ENCODE measurements around the gene ISG15. TPM values are rescaled to one million over a fixed set of nuclear protein-coding genes. Genes with fewer than 3 reads are reported as not detected.

The ISG15 gene
- total and polyA plus RNA-seq, 7 donors: 2.9 to 22.1 (median 12.4) TPM

GRCh38 chr1:1001057-1001783 is 12.1 kb upstream of the ISG15 start:
- H3K36me3 ChIP-seq (ENCODE audit: insufficient read depth in 1 of 2, low read depth in 1 of 2): no peaks in the 10 kb centered on the region
- peak; percentile 20 to 53 for DNase-seq
- H3K27ac ChIP-seq: peak overlapping the region; percentile 92
- H3K4me1 ChIP-seq: peaks cover 11% of the 10 kb centered on the region
- no peaks in the 10 kb centered on the region for H3K9me3 ChIP-seq
- H3K4me3 ChIP-seq: peak overlapping the region; percentile 81
- peaks cover 0 to 10% (median 0%) of the 10 kb centered on the region in 3 donors for H3K27me3 ChIP-seq (ENCODE audit: insufficient read depth in 3 of 3, low read length in 2 of 3)
- intact Hi-C loops (cut with DNase I): no loop called here
- TF ChIP-seq CTCF (IDR thresholded peaks at IDR 0.05): no peak
- ATAC-seq: peak in 1 of 4 donors; percentile 0
- 1 to 2% (median 1%) methylated on average over 48 to 58 of the region's 58 CpGs for WGBS, 3 donors

DNA sequence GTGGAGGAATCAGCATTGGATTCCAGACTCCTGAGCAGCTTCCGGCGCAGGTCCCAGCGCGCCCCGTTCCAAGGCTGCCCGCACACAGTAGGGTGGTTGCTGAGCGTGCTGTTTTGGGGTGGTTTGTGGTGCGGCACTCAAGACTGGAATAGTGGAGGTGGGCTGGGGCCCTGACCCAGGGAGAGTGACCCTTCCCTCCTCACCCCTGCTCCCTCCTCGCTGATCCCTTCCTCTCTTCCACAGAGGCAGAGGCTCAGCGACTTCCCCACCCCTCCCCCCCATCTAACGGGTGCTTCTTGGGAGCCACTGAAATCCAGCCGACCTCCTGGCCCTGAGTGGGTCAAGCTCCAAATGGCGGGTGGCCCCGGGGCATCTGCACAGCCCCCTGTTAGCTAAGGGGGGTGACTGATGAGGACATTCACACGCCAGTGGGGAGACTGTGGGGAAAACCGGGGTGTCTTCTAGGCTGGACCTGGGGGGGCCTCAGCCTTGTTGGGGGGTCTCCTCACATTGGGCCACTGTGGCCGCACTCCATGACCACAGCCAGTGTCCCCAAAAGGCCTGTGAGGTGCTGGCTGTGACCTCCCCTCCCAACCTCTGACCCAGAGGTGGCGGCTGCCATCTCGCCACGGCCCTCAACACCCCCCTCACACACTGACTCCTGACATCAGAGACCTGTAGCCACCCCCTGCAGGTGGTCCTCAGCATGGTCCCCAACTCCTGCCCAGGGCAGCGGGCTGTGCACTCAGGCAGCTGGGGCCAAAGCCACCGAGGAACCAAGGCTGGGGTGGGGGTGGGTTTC is 9.5 kb upstream of the ISG15 start:
- ATAC-seq (no peak), DNase-seq (peak in 1 of 2 donors; percentile 46)
- Histone ChIP-seq H3K27me3 (ENCODE audit: insufficient read depth in 3 of 3, low read length in 2 of 3) (peaks cover 0 to 5% (median 0%) of the 10 kb centered on the region in 3 donors), H3K27ac (no peak overlapping the region), H3K9me3 (no peaks in the 10 kb centered on the region), H3K4me3 (no peak overlapping the region), H3K4me1 (peaks cover 11% of the 10 kb centered on the region), H3K36me3 (ENCODE audit: insufficient read depth in 1 of 2, low read depth in 1 of 2) (no peaks in the 10 kb centered on the region)
- TF ChIP-seq CTCF (IDR thresholded peaks at IDR 0.05): no peak
- WGBS, 3 donors: 74 to 84% (median 81%) methylated on average over 21 to 22 of the region's 22 CpGs
- intact Hi-C loops (cut with DNase I): no loop called here

GRCh38 chr1:1004420-1004779 is 8.9 kb upstream of the ISG15 start:
- H3K27me3 ChIP-seq (ENCODE audit: insufficient read depth in 3 of 3, low read length in 2 of 3): peaks cover 0 to 3% (median 0%) of the 10 kb centered on the region in 3 donors
- peaks cover 11% of the 10 kb centered on the region for H3K4me1 ChIP-seq
- TF ChIP-seq CTCF (IDR thresholded peaks at IDR 0.05): no peak
- 41 to 52% (median 42%) methylated on average over 7 of the region's 7 CpGs for WGBS, 3 donors
- intact Hi-C loops (cut with DNase I): no loop called here
- no peak overlapping the region for H3K27ac ChIP-seq
- DNase-seq (no peak), ATAC-seq (no peak)
- peak overlapping the region; percentile 37 for H3K4me3 ChIP-seq
- no peaks in the 10 kb centered on the region for H3K9me3 ChIP-seq
- no peaks in the 10 kb centered on the region for H3K36me3 ChIP-seq (ENCODE audit: insufficient read depth in 1 of 2, low read depth in 1 of 2)

GRCh38 chr1:1004780-1005697 is 8.3 kb upstream of the ISG15 start:
- ATAC-seq: peak; percentile 58 to 75 (median 66)
- peaks cover 0 to 3% (median 0%) of the 10 kb centered on the region in 3 donors for H3K27me3 ChIP-seq (ENCODE audit: insufficient read depth in 3 of 3, low read length in 2 of 3)
- WGBS, 3 donors: 6 to 8% (median 7%) methylated on average over 21 of the region's 21 CpGs

More at GRCh38 chr1:1004780-1005697, 8.3 kb upstream of the ISG15 start:
- peak; percentile 48 to 67 for DNase-seq
- Histone ChIP-seq H3K27ac (peak overlapping the region; percentile 64), H3K9me3 (no peaks in the 10 kb centered on the region), H3K36me3 (ENCODE audit: insufficient read depth in 1 of 2, low read depth in 1 of 2) (no peaks in the 10 kb centered on the region), H3K4me1 (peaks cover 11% of the 10 kb centered on the region), H3K4me3 (peak overlapping the region; percentile 37)
- TF ChIP-seq CTCF (IDR thresholded peaks at IDR 0.05): no peak
- intact Hi-C loops (cut with DNase I): no loop called here
